Astrocyte (in vitro differentiated cells and primary cell): ENCODE results near the gene MYL6.

ENCODE experiments used
- CTCF ChIP-seq: IDR thresholded peaks from 2 replicates; pipeline ENCODE4 v1.5.1; 2011; ENCODE audit warnings: low read depth, mild to moderate bottlenecking, inconsistent platforms, low read length, moderate library complexity; ENCODE audit not compliant: insufficient read depth
- EZH2 ChIP-seq: IDR thresholded peaks from 2 replicates; pipeline ENCODE4 v1.6.1; 2012; ENCODE audit warnings: mild to moderate bottlenecking, low read length, inconsistent platforms; ENCODE audit not compliant: insufficient read depth

GRCh38 chr12:56119361-56119796, 38.8 kb upstream of the MYL6 start:
- TF ChIP-seq CTCF (peak; percentile 74), EZH2 (no peak)
